GM18502 (cell line): ENCODE measurements around the gene CYP2S1.

Source experiments
- ATAC-seq: cut with Tn5 transposase; IDR thresholded peaks from one replicate; pipeline ENCODE4 v1.9.1; 2021; ENCODE audit warnings: mild to moderate bottlenecking; ENCODE audit not compliant: unreplicated experiment, poor library complexity

CYP2S1 gene

GRCh38 chr19:41253660-41254059 lies 60.6 kb downstream of the CYP2S1 start:
- no peak for ATAC-seq

GRCh38 chr19:41255171-41255570 lies 62.2 kb downstream of the CYP2S1 start:
- ATAC-seq = no peak
